Upper lobe of left lung (tissue), 6 donors: ENCODE measurements around the gene ANKRD34C. TPM values are rescaled to one million over a fixed set of nuclear protein-coding genes. Genes with fewer than 3 reads are reported as not detected.
A peak's percentile ranks its signal among the peaks of the same experiment; 100 is the strongest.

ENCODE experiments used
- ATAC-seq, 2 donors: fragments of 200-7000 bp; cut with Tn5 transposase; one replicate each; pipeline ENCODE4 v1.9.1; 2022; ENCODE audit warnings: mild to moderate bottlenecking in 2 of 2, moderate library complexity in 2 of 2; ENCODE audit not compliant: low FRiP score in 2 of 2
- DNase-seq, 2 donors: peaks; one replicate each; pipeline ENCODE4 v3.0.0-alpha.2; 2019 to 2020
- H3K27ac ChIP-seq, 4 donors: fragments of 200-600 bp; sonication (generic); one replicate each; pipeline ENCODE4 v1.5.1; 2016 to 2019
- H3K27me3 ChIP-seq, 4 donors: fragments of 200-600 bp; sonication (generic); one replicate each; pipeline ENCODE4 v1.5.1; 2017 to 2019
- H3K36me3 ChIP-seq, 4 donors: fragments of 200-600 bp; sonication (generic); one replicate each; pipeline ENCODE4 v1.5.1; 2016 to 2019
- H3K4me1 ChIP-seq, 4 donors: fragments of 200-600 bp; sonication (generic); one replicate each; pipeline ENCODE4 v1.5.1; 2018 to 2019
- H3K4me3 ChIP-seq, 4 donors: fragments of 200-600 bp; sonication (generic); one replicate each; pipeline ENCODE4 v1.5.1; 2017 to 2019; ENCODE audit warnings: mild to moderate bottlenecking in 2 of 4, moderate library complexity in 1 of 4
- H3K9me3 ChIP-seq, 4 donors: fragments of 200-600 bp; sonication (generic); one replicate each; pipeline ENCODE4 v1.5.1; 2018 to 2019
- EP300 ChIP-seq, 4 donors: sonication (generic); formaldehyde crosslinking; IDR thresholded peaks; one replicate each; pipeline ENCODE4 v1.5.1; 2017; ENCODE audit warnings: antibody characterized with exemption in 4 of 4, control low read depth in 2 of 4
- POLR2A ChIP-seq, 4 donors: fragments of 450-650 bp; IDR thresholded peaks; one replicate each; pipeline ENCODE4 v1.5.1; 2016 to 2017; ENCODE audit warnings: antibody characterized with exemption in 4 of 4, mild to moderate bottlenecking in 2 of 4
- POLR2AphosphoS5 ChIP-seq, 2 donors: sonication (generic); formaldehyde crosslinking; IDR thresholded peaks; one replicate each; pipeline ENCODE4 v1.5.1; 2017; ENCODE audit warnings: antibody characterized with exemption in 2 of 2
- WGBS, 2 donors: methylation state at CpG; one replicate each; pipeline ENCODE4 v1.1.5; 2017 to 2018; 5-methylcytosine and 5-hydroxymethylcytosine counted together
- total RNA-seq, 6 donors: library from RNA; depleted of rRNA in 4 of 6; stranded (reverse); fragments of >200 nt in 4 of 6; gene quantifications; one replicate each; pipeline versions ENCODE4 v1.1.0 to v1.2.1, GENCODE V29; 2016 to 2021
- TF ChIP-seq, protein P1 (sequence below), 6 experiments: fragments of 450-650 bp in 4 of 6; fragments of 200-600 bp in 2 of 6; sonication (generic) in 2 of 6; IDR thresholded peaks; one replicate each; pipeline ENCODE4 v1.5.1; 2016 to 2019; ENCODE audit warnings: antibody characterized with exemption in 6 of 6
- donor health status: DM: no; HTN: no; CAD: no; lungs with moderate emphysema.
- donor health status: DM: no; HTN: yes; CAD: no; lungs with severe emphysema.

The ANKRD34C gene
- total RNA-seq, result not detected

DNA sequence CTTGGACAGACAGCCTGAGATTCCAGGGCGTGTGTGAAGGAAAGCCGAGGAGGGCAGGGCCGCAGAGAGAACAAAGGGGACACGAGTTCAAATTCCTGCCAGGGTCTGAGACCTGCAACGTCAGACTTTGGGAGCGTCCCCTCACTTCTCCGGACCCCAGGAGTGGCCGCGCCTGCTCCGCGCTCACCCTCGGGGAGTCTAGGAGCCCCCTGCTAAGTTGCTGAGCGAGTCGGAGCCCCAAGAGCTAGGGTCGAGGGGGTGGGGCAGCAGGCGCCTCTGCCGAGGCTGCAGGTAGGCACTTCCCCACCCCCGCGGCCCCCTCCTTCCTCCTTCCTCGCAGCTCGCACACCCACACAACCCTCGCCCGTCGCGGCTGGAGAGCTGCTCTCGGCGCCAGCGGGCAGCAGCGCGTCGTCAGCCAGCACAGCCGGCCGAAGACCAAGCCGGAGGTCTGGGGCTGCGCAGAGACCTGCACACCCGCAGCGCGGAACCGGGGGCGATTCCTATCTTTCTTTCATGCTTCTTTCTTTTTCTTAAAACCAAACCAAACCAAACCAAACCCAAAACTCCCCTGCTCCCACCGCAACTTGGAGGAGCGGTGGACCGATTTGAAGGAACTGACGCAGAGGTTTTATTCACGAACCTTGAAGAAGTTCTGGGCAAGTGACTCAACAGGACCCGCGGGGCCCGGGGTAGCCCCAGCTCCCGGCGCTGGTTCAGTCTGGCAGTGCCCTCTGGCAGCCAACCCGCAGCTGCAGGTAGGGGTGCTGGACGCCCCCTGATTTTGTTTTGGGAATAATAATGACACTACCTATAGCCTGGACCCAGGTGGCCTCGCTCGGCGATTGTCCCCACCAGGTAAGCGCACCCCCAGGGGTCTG is at the start of gene ANKRD34C:
TSS of gene ANKRD34C (plus strand) at position 352 of the 881 bp plus-strand sequence. CDS start 10,563 bp downstream, outside the sequence.
- ATAC-seq, result no peak
- TF ChIP-seq POLR2AphosphoS5 (IDR thresholded peaks at IDR 0.05) (no peak), EP300 (IDR thresholded peaks at IDR 0.05) (no peak), POLR2A (IDR thresholded peaks at IDR 0.05) (no peak)
- TF ChIP-seq, protein P1, sequence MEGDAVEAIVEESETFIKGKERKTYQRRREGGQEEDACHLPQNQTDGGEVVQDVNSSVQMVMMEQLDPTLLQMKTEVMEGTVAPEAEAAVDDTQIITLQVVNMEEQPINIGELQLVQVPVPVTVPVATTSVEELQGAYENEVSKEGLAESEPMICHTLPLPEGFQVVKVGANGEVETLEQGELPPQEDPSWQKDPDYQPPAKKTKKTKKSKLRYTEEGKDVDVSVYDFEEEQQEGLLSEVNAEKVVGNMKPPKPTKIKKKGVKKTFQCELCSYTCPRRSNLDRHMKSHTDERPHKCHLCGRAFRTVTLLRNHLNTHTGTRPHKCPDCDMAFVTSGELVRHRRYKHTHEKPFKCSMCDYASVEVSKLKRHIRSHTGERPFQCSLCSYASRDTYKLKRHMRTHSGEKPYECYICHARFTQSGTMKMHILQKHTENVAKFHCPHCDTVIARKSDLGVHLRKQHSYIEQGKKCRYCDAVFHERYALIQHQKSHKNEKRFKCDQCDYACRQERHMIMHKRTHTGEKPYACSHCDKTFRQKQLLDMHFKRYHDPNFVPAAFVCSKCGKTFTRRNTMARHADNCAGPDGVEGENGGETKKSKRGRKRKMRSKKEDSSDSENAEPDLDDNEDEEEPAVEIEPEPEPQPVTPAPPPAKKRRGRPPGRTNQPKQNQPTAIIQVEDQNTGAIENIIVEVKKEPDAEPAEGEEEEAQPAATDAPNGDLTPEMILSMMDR (IDR thresholded peaks at IDR 0.05), result no peak
- Histone ChIP-seq H3K9me3 (no peaks in the 10 kb centered on the region), H3K4me1 (no peaks in the 10 kb centered on the region), H3K4me3 (no peak within 1 kb of the TSS), H3K36me3 (no peaks in the 10 kb centered on the region), H3K27me3 (peaks cover 0 to 23% (median 11%) of the 10 kb centered on the region in 4 donors), H3K27ac (no peak within 1 kb of the TSS)
- WGBS, 2 donors, result 11 to 13% methylated on average over 34 to 51 of the region's 56 CpGs
- peak in 1 of 2 donors; percentile 60 for DNase-seq

DNA sequence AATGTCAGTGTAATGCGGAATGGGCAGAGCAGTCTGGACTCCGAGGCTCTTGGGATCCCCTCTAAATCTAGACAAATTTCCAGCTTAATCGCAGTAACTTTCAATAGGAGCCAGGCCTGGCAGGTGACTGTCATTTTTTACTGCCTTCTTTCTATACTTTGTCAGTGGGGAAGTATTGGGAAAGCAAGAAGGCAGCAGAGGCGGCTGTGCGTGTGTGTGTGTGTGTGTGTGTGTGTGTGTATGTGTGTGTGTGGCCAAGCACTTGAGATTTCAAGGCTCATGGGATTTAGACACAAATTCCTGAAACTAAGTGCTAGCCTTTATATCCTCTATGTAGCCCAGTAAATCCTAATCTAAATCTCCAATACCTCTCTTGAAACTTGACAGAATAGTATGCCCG is 49.3 kb upstream of the ANKRD34C start:
- WGBS, 2 donors, result 74 to 80% methylated on average over 6 of the region's 6 CpGs
- ATAC-seq (no peak), DNase-seq (no peak)
- H3K9me3 ChIP-seq, result peaks cover 0 to 4% (median 0%) of the 10 kb centered on the region in 4 donors
- H3K27me3 ChIP-seq, result no peaks in the 10 kb centered on the region
- no peaks in the 10 kb centered on the region for H3K36me3 ChIP-seq
- TF ChIP-seq EP300 (IDR thresholded peaks at IDR 0.05) (no peak), POLR2AphosphoS5 (IDR thresholded peaks at IDR 0.05) (no peak), POLR2A (IDR thresholded peaks at IDR 0.05) (no peak)
- TF ChIP-seq, protein P1 (IDR thresholded peaks at IDR 0.05), result no peak
- H3K4me1 ChIP-seq, result no peaks in the 10 kb centered on the region
- no peak overlapping the region for H3K27ac ChIP-seq
- H3K4me3 ChIP-seq, result no peak overlapping the region

GRCh38 chr15:79240036-79240435 is 42.5 kb upstream of the ANKRD34C start:
- Histone ChIP-seq H3K36me3 (no peaks in the 10 kb centered on the region), H3K4me3 (no peak overlapping the region), H3K4me1 (no peaks in the 10 kb centered on the region), H3K27me3 (peaks cover 0 to 3% (median 0%) of the 10 kb centered on the region in 4 donors), H3K9me3 (no peaks in the 10 kb centered on the region), H3K27ac (no peak overlapping the region)
- TF ChIP-seq POLR2A (IDR thresholded peaks at IDR 0.05) (no peak), EP300 (IDR thresholded peaks at IDR 0.05) (no peak), POLR2AphosphoS5 (IDR thresholded peaks at IDR 0.05) (no peak)
- TF ChIP-seq, protein P1 (IDR thresholded peaks at IDR 0.05), result no peak
- ATAC-seq (no peak), DNase-seq (no peak)
- WGBS, 2 donors, result 64 to 80% methylated on average over 3 of the region's 3 CpGs

DNA sequence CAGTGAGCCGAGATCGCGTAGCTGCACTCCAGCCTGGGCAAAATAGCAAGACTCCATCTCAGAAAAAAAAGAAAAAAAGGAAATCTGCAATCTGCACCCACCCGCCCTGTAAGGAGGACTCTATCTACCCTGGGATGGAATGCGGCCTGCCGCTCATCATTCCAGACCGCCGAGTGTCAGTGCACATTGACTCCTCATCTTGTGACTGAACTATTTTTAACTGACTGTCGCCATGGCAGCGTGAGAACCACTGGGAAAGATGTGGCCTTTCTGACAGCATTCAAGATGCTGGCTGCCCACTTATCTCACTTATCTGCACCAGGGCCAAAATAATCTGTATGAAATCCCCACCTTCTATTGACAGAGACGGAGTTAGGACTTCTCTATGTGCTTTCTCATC is 38.8 kb upstream of the ANKRD34C start:
- DNase-seq (no peak), ATAC-seq (no peak)
- peaks cover 0 to 3% (median 0%) of the 10 kb centered on the region in 4 donors for H3K27me3 ChIP-seq
- WGBS, 2 donors, result 73 to 78% methylated on average over 11 of the region's 11 CpGs
- H3K27ac ChIP-seq, result no peak overlapping the region
- no peak for TF ChIP-seq POLR2AphosphoS5 (IDR thresholded peaks at IDR 0.05)
- TF ChIP-seq, protein P1 (IDR thresholded peaks at IDR 0.05), result no peak
- TF ChIP-seq POLR2A (IDR thresholded peaks at IDR 0.05), result no peak
- TF ChIP-seq EP300 (IDR thresholded peaks at IDR 0.05), result no peak
- no peaks in the 10 kb centered on the region for H3K9me3 ChIP-seq
- H3K4me3 ChIP-seq, result no peak overlapping the region
- no peaks in the 10 kb centered on the region for H3K4me1 ChIP-seq
- no peaks in the 10 kb centered on the region for H3K36me3 ChIP-seq
